K562 (cell line): ENCODE data around the gene UNC80. TPM values are rescaled to one million over a fixed set of nuclear protein-coding genes. Genes with fewer than 3 reads are reported as not detected.

Experiments
- ATAC-seq: fragments of 200-7000 bp; cut with Tn5 transposase; 3 replicates; pipeline ENCODE4 v1.9.1; 2020; ENCODE audit warnings: moderate library complexity
- BruUV-seq: library from RNA; stranded (reverse); fragments of 400-500 nt; replicated peaks from 2 replicates; lab custom pipeline; 2021; lab: Mats Ljungman, UMichigan
- CTCF ChIA-PET: fragments of 300-600 bp; formaldehyde crosslinking; extraction: SDS; loops from one replicate; lab custom pipeline; 2021; ENCODE audit warnings: low intra/inter-chr PET ratio; lab: Yijun Ruan, JAX
- POLR2A ChIA-PET: fragments of 300-600, 350-650 bp; sonication (Branson Sonifier 250); formaldehyde crosslinking; extraction: SDS; loops from one replicate; lab custom pipeline; 2021; ENCODE audit warnings: antibody characterized with exemption, inconsistent platforms; lab: Yijun Ruan, JAX
- DNase-seq, 4 experiments: peaks; one replicate each; pipeline versions ENCODE4 v3.0.0 to v3.0.0-alpha.2; 2011 to 2018; ENCODE audit warnings: low spot score in 3 of 4, mixed read lengths in 3 of 4; ENCODE audit errors: extremely low read depth in 1 of 4
- FAIRE-seq: peaks from 2 replicates; lab custom pipeline; 2011; peaks lifted over from hg19 to GRCh38; lab: Jason Lieb, UNC
- H2AFZ ChIP-seq: 2 replicates; pipeline ENCODE4 v1.6.0; 2011; ENCODE audit warnings: low read depth, low read length, control low read depth, inconsistent platforms
- H3K27ac ChIP-seq: fragments of 200-600 bp; 3 replicates; pipeline ENCODE4 v1.8.0; 2011; ENCODE audit warnings: low read depth, mild to moderate bottlenecking, control low read depth, inconsistent platforms, low read length, moderate library complexity, mixed read lengths; ENCODE audit errors: extremely low read depth
- H3K27me3 ChIP-seq, 2 experiments: fragments of 300-600 bp in 1 of 2; 2 replicates in 1 of 2; 3 replicates in 1 of 2; pipeline versions ENCODE4 v1.6.0 to v1.8.0; 2011; ENCODE audit warnings: inconsistent platforms in 2 of 2, low read length in 2 of 2, mild to moderate bottlenecking in 1 of 2, mixed read lengths in 1 of 2, moderate library complexity in 1 of 2; ENCODE audit not compliant: control insufficient read depth in 2 of 2, insufficient read depth in 2 of 2
- H3K36me3 ChIP-seq: fragments of 300-600 bp; 3 replicates; pipeline ENCODE4 v1.8.0; 2011; ENCODE audit warnings: mild to moderate bottlenecking, low read length, inconsistent platforms; ENCODE audit not compliant: control insufficient read depth, insufficient read depth
- H3K4me1 ChIP-seq, 2 experiments: fragments of 200-600 bp in 1 of 2; replicated peaks in 1 of 2; 2 replicates in 1 of 2; 3 replicates in 1 of 2; pipeline versions ENCODE4 v1.5.1 to v1.8.0; 2011; ENCODE audit warnings: inconsistent platforms in 2 of 2, low read length in 2 of 2, mild to moderate bottlenecking in 1 of 2, mixed read lengths in 1 of 2, moderate library complexity in 1 of 2; ENCODE audit not compliant: control insufficient read depth in 2 of 2, insufficient read depth in 2 of 2
- H3K4me2 ChIP-seq: 2 replicates; pipeline ENCODE4 v1.6.1; 2011; ENCODE audit warnings: low read length, control low read depth, inconsistent platforms, mixed read lengths; ENCODE audit not compliant: insufficient read depth
- H3K4me3 ChIP-seq: fragments of 200-600 bp; sonication (generic), shearing (Covaris generic); 2 replicates; pipeline ENCODE4 v1.5.1; 2016; ENCODE audit warnings: control low read depth, inconsistent platforms
- H3K79me2 ChIP-seq: fragments of 200-600 bp; 3 replicates; pipeline ENCODE4 v1.8.0; 2011; ENCODE audit warnings: low read length, inconsistent platforms; ENCODE audit not compliant: control insufficient read depth, insufficient read depth
- H3K9ac ChIP-seq, 2 experiments: 2 replicates each; pipeline versions ENCODE4 v1.6.0 to v1.6.1; 2011; ENCODE audit warnings: low read depth in 2 of 2, low read length in 2 of 2, control low read depth in 1 of 2, inconsistent platforms in 1 of 2, mild to moderate bottlenecking in 1 of 2, mixed read lengths in 1 of 2; ENCODE audit not compliant: insufficient read depth in 1 of 2
- H3K9me1 ChIP-seq: one replicate; pipeline ENCODE4 v1.6.0; 2011; ENCODE audit warnings: inconsistent platforms, mild to moderate bottlenecking, low read length, moderate library complexity; ENCODE audit not compliant: control insufficient read depth, insufficient read depth
- H3K9me3 ChIP-seq: replicated peaks from 2 replicates; pipeline ENCODE4 v1.5.1; 2011; ENCODE audit warnings: low read depth, low read length, inconsistent platforms; ENCODE audit not compliant: control insufficient read depth, insufficient read depth
- H4K20me1 ChIP-seq: replicated peaks from 2 replicates; pipeline ENCODE4 v1.6.1; 2011; ENCODE audit warnings: low read length, inconsistent platforms, mixed read lengths; ENCODE audit not compliant: control insufficient read depth, insufficient read depth
- ETS2 ChIP-seq: IDR thresholded peaks from 2 replicates; pipeline ENCODE4 v1.6.1; 2016; ENCODE audit warnings: borderline replicate concordance, missing genetic modification characterization, mild to moderate bottlenecking, moderate library complexity, missing compliant biosample characterization; ENCODE audit not compliant: poor library complexity, severe bottlenecking
- MGA ChIP-seq: fragments of 450-650 bp; IDR thresholded peaks from 2 replicates; pipeline ENCODE4 v1.6.1; 2016; ENCODE audit warnings: mild to moderate bottlenecking, moderate library complexity
- MXD1 ChIP-seq: fragments of 250-450 bp; sonication (Bioruptor Pico); IDR thresholded peaks from 2 replicates; pipeline ENCODE4 v1.8.0; 2021; ENCODE audit warnings: borderline replicate concordance, mild to moderate bottlenecking, moderate library complexity; ENCODE audit not compliant: poor library complexity, severe bottlenecking
- MYC ChIP-seq, 2 experiments: fragments of 250-450 bp in 1 of 2; sonication (Bioruptor Pico) in 1 of 2; IDR thresholded peaks; 2 replicates each; pipeline versions ENCODE4 v1.5.1 to v1.6.1; 2012 to 2021; ENCODE audit warnings: low read depth in 2 of 2, borderline replicate concordance in 1 of 2, improper control_type of control experiment in 1 of 2, low read length in 1 of 2, mild to moderate bottlenecking in 1 of 2, moderate library complexity in 1 of 2
- TEAD4 ChIP-seq, 2 experiments: sonication (generic) in 1 of 2; formaldehyde crosslinking in 1 of 2; IDR thresholded peaks; 2 replicates each; pipeline versions ENCODE4 v1.6.1 to v1.8.0; 2012 to 2022; ENCODE audit warnings: borderline replicate concordance in 1 of 2, inconsistent platforms in 1 of 2, low read length in 1 of 2, mild to moderate bottlenecking in 1 of 2, missing genetic modification reagents in 1 of 2
- THRA ChIP-seq: fragments of 450-650 bp; IDR thresholded peaks from 2 replicates; pipeline ENCODE4 v1.6.1; 2017; ENCODE audit warnings: mild to moderate bottlenecking, moderate library complexity
- WGBS: fragments of 100-300 bp; shearing (Covaris generic); methylation state at CpG from one replicate; pipeline ENCODE4 v1.1.6; 2016; ENCODE audit warnings: low coverage, mixed read lengths; ENCODE audit not compliant: insufficient coverage; ENCODE audit errors: missing lambda C conversion rate; 5-methylcytosine and 5-hydroxymethylcytosine counted together
- in situ Hi-C: fragments of 300-500 bp; cut with MboI; formaldehyde crosslinking; loops from 4 replicates; pipeline ENCODE4 v1.15.0; 2018; ENCODE audit warnings: inconsistent platforms, mixed read lengths
- intact Hi-C: fragments of 100-400 bp; cut with micrococcal nuclease; formaldehyde crosslinking; loops from 2 replicates; pipeline ENCODE4 v1.14.2; 2022
- polyA plus RNA-seq, 8 experiments: library from polyadenylated mRNA; depleted of rRNA in 4 of 8; stranded (reverse) in 5 of 8; unstranded in 3 of 8; fragments of >200 nt; fragmentation: Nextera tagmentation in 2 of 8; fragmentation: Illumina TruSeq in 1 of 8; extraction: Ambion mirVana in 2 of 8; extraction: Trizol in 1 of 8; gene quantifications; 2 replicates each; pipeline versions ENCODE4 v1.2.1 to v1.2.3, GENCODE V29; 2011 to 2014; ENCODE audit warnings: inconsistent platforms in 1 of 8, missing spikeins in 1 of 8
- total RNA-seq, 7 experiments: library from RNA; depleted of rRNA in 6 of 7; stranded (reverse); fragments of >200 nt in 6 of 7; fragmentation: Illumina TruSeq in 2 of 7; extraction: Trizol in 2 of 7; gene quantifications; 2 replicates each; pipeline versions ENCODE4 v1.2.1 to v1.2.3, GENCODE V29; 2011 to 2021; ENCODE audit warnings: low replicate concordance in 1 of 7

The UNC80 gene
- total and polyA plus RNA-seq, 9 of the 15 experiments (the other 6 are each of a cell fraction or from before 2014, with no cell fraction given), result under 0.01 to 0.04 (median 0.01) TPM; not detected in 5

GRCh38 chr2:209840434-209840833 is 68.8 kb downstream of the UNC80 start:
- Histone ChIP-seq H3K9me3 (no peaks in the 10 kb centered on the region), H3K4me1 (no peaks in the 10 kb centered on the region), H3K9me1 (no peaks in the 10 kb centered on the region), H3K4me2 (no peak overlapping the region), H3K27ac (no peak overlapping the region), H3K9ac (no peak overlapping the region), H3K36me3 (no peaks in the 10 kb centered on the region), H3K27me3 (no peaks in the 10 kb centered on the region), H2AFZ (no peak overlapping the region), H4K20me1 (no peaks in the 10 kb centered on the region), H3K4me3 (no peak overlapping the region), H3K79me2 (no peaks in the 10 kb centered on the region)
- in situ Hi-C loops (no loop called here), intact Hi-C loops (no loop called here)
- CTCF ChIA-PET, result no interaction called here
- POLR2A ChIA-PET, result no interaction called here
- 5% methylated on average over 3 of the region's 3 CpGs for WGBS
- FAIRE-seq (no peak), DNase-seq (no peak), ATAC-seq (no peak)
- no TSS peak for BruUV-seq
- TF ChIP-seq THRA (no peak), MXD1 (CRISPR knock-in tag) (no peak), TEAD4 (IDR thresholded peaks at IDR 0.05; ENCODE audit: low read length) (no peak), TEAD4 (CRISPR knock-in tag; IDR thresholded peaks at IDR 0.05; ENCODE audit: borderline replicate concordance) (no peak), ETS2 (tag) (no peak), MGA (no peak), MYC (IDR thresholded peaks at IDR 0.05; ENCODE audit: low read depth, low read length) (no peak), MYC (CRISPR knock-in tag; IDR thresholded peaks at IDR 0.05; ENCODE audit: borderline replicate concordance, low read depth) (no peak)
